H1 (cell line): Measurements from ENCODE around the gene SLC48A1. TPM values are rescaled to one million over a fixed set of nuclear protein-coding genes. Genes with fewer than 3 reads are reported as not detected.
A peak's percentile ranks its signal among the peaks of the same experiment; 100 is the strongest.

Experiments
- CTCF ChIA-PET: fragments of 300-600 bp; sonication (Branson Sonifier 250); formaldehyde crosslinking; loops from one replicate; lab custom pipeline; 2021; ENCODE audit not compliant: partially characterized antibody; lab: Charles Lee
- POLR2A ChIA-PET: fragments of 300-600 bp; sonication (Branson Sonifier 250); formaldehyde crosslinking; loops from one replicate; lab custom pipeline; 2021; ENCODE audit warnings: inconsistent platforms; ENCODE audit not compliant: partially characterized antibody; lab: Charles Lee
- DNase-seq, 2 experiments: peaks; one replicate each; pipeline versions ENCODE4 v3.0.0 to v3.0.0-alpha.2; 2010 to 2022; ENCODE audit warnings: low spot score in 2 of 2, low read depth in 1 of 2, mixed read lengths in 1 of 2
- FAIRE-seq: peaks from 2 replicates; lab custom pipeline; 2011; peaks lifted over from hg19 to GRCh38; lab: Jason Lieb, UNC
- H2AFZ ChIP-seq: 2 replicates; pipeline ENCODE4 v1.8.1; 2012; ENCODE audit warnings: low read length, inconsistent platforms
- H2AK5ac ChIP-seq: 2 replicates; pipeline ENCODE4 v1.6.1; 2013; ENCODE audit warnings: low read depth, low read length
- H2BK120ac ChIP-seq: replicated peaks from 2 replicates; pipeline ENCODE3; 2013; ENCODE audit warnings: low read depth, low read length, inconsistent platforms
- H2BK12ac ChIP-seq: 2 replicates; pipeline ENCODE4 v1.6.1; 2013; ENCODE audit warnings: low read depth, low read length
- H2BK15ac ChIP-seq: 2 replicates; pipeline ENCODE4 v1.6.1; 2013; ENCODE audit warnings: low read length
- H2BK20ac ChIP-seq: 2 replicates; pipeline ENCODE4 v1.6.1; 2013; ENCODE audit warnings: low read length
- H2BK5ac ChIP-seq: 2 replicates; pipeline ENCODE4 v1.6.1; 2013; ENCODE audit warnings: low read depth, low read length
- H3K14ac ChIP-seq: 2 replicates; pipeline ENCODE4 v1.6.1; 2013; ENCODE audit warnings: inconsistent platforms; ENCODE audit not compliant: insufficient read length
- H3K18ac ChIP-seq: 2 replicates; pipeline ENCODE4 v1.6.1; 2013; ENCODE audit warnings: low read length; ENCODE audit errors: extremely low read depth
- H3K23ac ChIP-seq: 2 replicates; pipeline ENCODE4 v1.6.1; 2013; ENCODE audit warnings: inconsistent platforms; ENCODE audit not compliant: insufficient read length
- H3K23me2 ChIP-seq: 2 replicates; pipeline ENCODE4 v1.6.1; 2013; ENCODE audit warnings: low read depth, low read length
- H3K27ac ChIP-seq: 2 replicates; pipeline ENCODE4 v1.6.1; 2011; ENCODE audit warnings: low read depth, low read length, inconsistent platforms
- H3K27me3 ChIP-seq, 4 experiments: replicated peaks in 1 of 4; 1 replicate in 1 of 4; 2 replicates in 3 of 4; pipeline versions ENCODE4 v1.6.1 to v1.8.1; 2011 to 2013; ENCODE audit warnings: low read length in 3 of 4, mild to moderate bottlenecking in 3 of 4, inconsistent platforms in 2 of 4, mixed read lengths in 2 of 4, moderate library complexity in 1 of 4; ENCODE audit not compliant: control insufficient read depth in 3 of 4, insufficient read depth in 3 of 4; ENCODE audit errors: extremely low read depth in 1 of 4
- H3K36me3 ChIP-seq, 4 experiments: 2 replicates each; pipeline versions ENCODE4 v1.6.1 to v1.8.1; 2011 to 2013; ENCODE audit warnings: mild to moderate bottlenecking in 4 of 4, low read length in 3 of 4, moderate library complexity in 2 of 4, control low read depth in 1 of 4, inconsistent platforms in 1 of 4; ENCODE audit not compliant: insufficient read depth in 4 of 4, control insufficient read depth in 2 of 4
- H3K4ac ChIP-seq: replicated peaks from 2 replicates; pipeline ENCODE3; 2013; ENCODE audit warnings: low read length, low read depth, mixed read lengths, inconsistent platforms; ENCODE audit not compliant: insufficient read length
- H3K4me1 ChIP-seq, 4 experiments: replicated peaks in 1 of 4; 1 replicate in 1 of 4; 2 replicates in 3 of 4; pipeline versions ENCODE4 v1.6.1 to v1.8.1; 2011 to 2013; ENCODE audit warnings: low read length in 3 of 4, inconsistent platforms in 2 of 4, mixed read lengths in 1 of 4; ENCODE audit not compliant: insufficient read depth in 4 of 4, control insufficient read depth in 3 of 4
- H3K4me2 ChIP-seq, 2 experiments: 2 replicates each; pipeline versions ENCODE4 v1.6.1 to v1.8.1; 2011 to 2013; ENCODE audit warnings: low read depth in 2 of 2, low read length in 2 of 2, control low read depth in 1 of 2, inconsistent platforms in 1 of 2, mild to moderate bottlenecking in 1 of 2; ENCODE audit not compliant: insufficient read depth in 1 of 2
- H3K4me3 ChIP-seq, 4 experiments: fragments of 200-600, 300-600 bp in 1 of 4; sonication (generic), shearing (Covaris generic), sonication (Bioruptor Twin) in 1 of 4; 2 replicates each; pipeline versions ENCODE4 v1.5.1 to v1.8.1; 2011 to 2016; ENCODE audit warnings: low read length in 4 of 4, low read depth in 3 of 4, control low read depth in 2 of 4, inconsistent platforms in 2 of 4, mild to moderate bottlenecking in 2 of 4, mixed read lengths in 1 of 4, moderate library complexity in 1 of 4; ENCODE audit not compliant: insufficient read depth in 2 of 4; ENCODE audit errors: extremely low read depth in 1 of 4
- H3K56ac ChIP-seq: replicated peaks from 2 replicates; pipeline ENCODE3; 2013; ENCODE audit warnings: low read depth, mild to moderate bottlenecking, mixed read lengths, low read length, inconsistent platforms; ENCODE audit not compliant: insufficient read length
- H3K79me1 ChIP-seq: 2 replicates; pipeline ENCODE4 v1.6.1; 2013; ENCODE audit warnings: low read depth, low read length, control low read depth
- H3K79me2 ChIP-seq, 2 experiments: 2 replicates each; pipeline versions ENCODE4 v1.6.1 to v1.8.1; 2012 to 2013; ENCODE audit warnings: low read length in 2 of 2, mild to moderate bottlenecking in 2 of 2, inconsistent platforms in 1 of 2; ENCODE audit not compliant: insufficient read depth in 2 of 2, control insufficient read depth in 1 of 2
- H3K9ac ChIP-seq, 4 experiments: replicated peaks in 1 of 4; 1 replicate in 1 of 4; 2 replicates in 3 of 4; pipeline versions ENCODE4 v1.6.1 to v1.8.1; 2011 to 2013; ENCODE audit warnings: low read depth in 3 of 4, low read length in 3 of 4, control low read depth in 2 of 4, mild to moderate bottlenecking in 2 of 4, moderate library complexity in 2 of 4, inconsistent platforms in 1 of 4; ENCODE audit errors: extremely low read depth in 1 of 4
- H3K9me3 ChIP-seq, 2 experiments: 2 replicates each; pipeline versions ENCODE4 v1.6.1 to v1.8.1; 2012 to 2013; ENCODE audit warnings: mild to moderate bottlenecking in 2 of 2, moderate library complexity in 2 of 2, control low read depth in 1 of 2, inconsistent platforms in 1 of 2, low read depth in 1 of 2, low read length in 1 of 2, mixed read lengths in 1 of 2; ENCODE audit not compliant: insufficient read depth in 2 of 2
- H4K20me1 ChIP-seq, 2 experiments: replicated peaks in 1 of 2; 2 replicates each; pipeline versions ENCODE3 to v1.8.1; 2011 to 2013; ENCODE audit warnings: inconsistent platforms in 2 of 2, low read length in 2 of 2, mild to moderate bottlenecking in 1 of 2; ENCODE audit not compliant: insufficient read depth in 2 of 2, control insufficient read depth in 1 of 2
- H4K5ac ChIP-seq: 2 replicates; pipeline ENCODE4 v1.6.1; 2013; ENCODE audit warnings: low read length, low read depth, mixed read lengths, inconsistent platforms; ENCODE audit not compliant: insufficient read length
- H4K8ac ChIP-seq: 2 replicates; pipeline ENCODE4 v1.8.0; 2013; ENCODE audit warnings: mild to moderate bottlenecking, moderate library complexity, low read length, inconsistent platforms; ENCODE audit not compliant: insufficient read depth; ENCODE audit errors: extremely low read depth
- H4K91ac ChIP-seq: replicated peaks from 2 replicates; pipeline ENCODE3; 2013; ENCODE audit warnings: low read length, mixed read lengths, inconsistent platforms; ENCODE audit not compliant: insufficient read length
- ATF2 ChIP-seq: IDR thresholded peaks from 2 replicates; pipeline ENCODE4 v1.6.1; 2012; ENCODE audit warnings: low read length, inconsistent platforms
- E2F6 ChIP-seq: IDR thresholded peaks from 2 replicates; pipeline ENCODE4 v1.6.1; 2012; ENCODE audit warnings: inconsistent platforms
- FOSL1 ChIP-seq: IDR thresholded peaks from 2 replicates; pipeline ENCODE4 v1.6.1; 2011; ENCODE audit warnings: mild to moderate bottlenecking, low read depth, low read length, moderate library complexity; ENCODE audit not compliant: insufficient read depth
- KDM4A ChIP-seq: IDR thresholded peaks from one replicate; pipeline ENCODE4 v1.7.1; 2012; ENCODE audit warnings: low read depth, mild to moderate bottlenecking, moderate library complexity, low read length, inconsistent platforms; ENCODE audit not compliant: severe bottlenecking
- RAD21 ChIP-seq, 2 experiments: IDR thresholded peaks in 1 of 2; conservative IDR thresholded peaks in 1 of 2; 2 replicates each; pipeline ENCODE4 v1.6.1; 2011; ENCODE audit warnings: low read depth in 2 of 2, low read length in 2 of 2, improper control_type of control experiment in 1 of 2, inconsistent platforms in 1 of 2, mild to moderate bottlenecking in 1 of 2, moderate library complexity in 1 of 2
- WGBS, 2 experiments: shearing (Covaris generic) in 1 of 2; methylation state at CpG; one replicate each; pipeline versions ENCODE4 v1.1.6 to v1.1.7; 2013 to 2015; ENCODE audit warnings: low lambda C conversion rate in 2 of 2, mixed read lengths in 2 of 2, inconsistent platforms in 1 of 2, low coverage in 1 of 2, missing lambda C conversion rate in 1 of 2; ENCODE audit not compliant: insufficient replicate concordance in 2 of 2, insufficient coverage in 1 of 2, insufficient read length in 1 of 2; ENCODE audit errors: extremely low coverage in 1 of 2, missing lambda C conversion rate in 1 of 2; 5-methylcytosine and 5-hydroxymethylcytosine counted together
- polyA plus RNA-seq, 7 experiments: library from polyadenylated mRNA; depleted of rRNA in 3 of 7; stranded (reverse) in 5 of 7; unstranded in 2 of 7; fragments of >200 nt in 5 of 7; fragments of 200-250 nt in 2 of 7; gene quantifications; 1 replicate in 5 of 7; 2 replicates in 1 of 7; 4 replicates in 1 of 7; pipeline versions ENCODE4 v1.2.1 to v1.2.3, GENCODE V29; 2011 to 2013; ENCODE audit warnings: missing spikeins in 2 of 7, mixed read lengths in 2 of 7
- total RNA-seq: library from RNA; stranded (reverse); fragmentation: NEBNext Ultra II Directional; extraction: Animal tissue kit (Norgen Biotek cat#: 25700); gene quantifications from 2 replicates; pipeline ENCODE4 v1.2.1, GENCODE V29; 2021

SLC48A1 gene
- total and polyA plus RNA-seq, 2 of the 8 experiments (the other 6 are each of a cell fraction or from before 2014, with no cell fraction given): 9.5 to 14.1 TPM

- H2AK5ac ChIP-seq: no peak overlapping the region
- H3K18ac ChIP-seq: no peak overlapping the region
- H2BK5ac ChIP-seq: no peak overlapping the region
- H3K27me3 ChIP-seq: peaks cover 0 to 17% (median 8%) of the 10 kb centered on the region in 4 experiments; a peak in 4 of 7 replicates
- H3K79me1 ChIP-seq: no peaks in the 10 kb centered on the region
- no peak overlapping the region for H2BK12ac ChIP-seq
- peaks cover 2% of the 10 kb centered on the region; the same call in 1 of the 2 replicates for H3K23me2 ChIP-seq
- no peak overlapping the region for H3K56ac ChIP-seq
- H4K8ac ChIP-seq: no peak overlapping the region
- peaks cover 0 to 3% of the 10 kb centered on the region in 2 experiments for H4K20me1 ChIP-seq
- peak overlapping the region; percentile 61 for H3K4me2 ChIP-seq
- H3K9ac ChIP-seq: no peak overlapping the region
- peaks cover 7 to 14% (median 11%) of the 10 kb centered on the region in 4 experiments for H3K4me1 ChIP-seq
- 35% methylated on average over 12 of the region's 17 CpGs; no CpG with 5 or more reads in 1 of the 2 experiments for WGBS, 2 experiments
- CTCF ChIA-PET: interaction anchor here (0.8 to 58.8 kb wide), 9 partner anchors 9 to 98 kb away, joined by 3 to 2442 read pairs (median 5); partner anchors contain the start of genes ENDOU, RAPGEF3 and RPAP3
- H3K27ac ChIP-seq: no peak overlapping the region
- no peak for FAIRE-seq
- no peaks in the 10 kb centered on the region for H3K9me3 ChIP-seq
- no peak overlapping the region for H3K4ac ChIP-seq
- no peak for DNase-seq
- no peak overlapping the region for H4K91ac ChIP-seq
- H3K36me3 ChIP-seq: no peaks in the 10 kb centered on the region
- no peak overlapping the region for H2AFZ ChIP-seq
- H2BK120ac ChIP-seq: no peak overlapping the region
- H2BK20ac ChIP-seq: no peak overlapping the region
- peak overlapping the region; percentile 21 to 91 (median 40); a peak in 6 of 8 replicates for H3K4me3 ChIP-seq
- POLR2A ChIA-PET: interaction anchor here (0.9 to 10.5 kb wide), 10 partner anchors 9 to 57 kb away, joined by 3 to 79 read pairs (median 7); partner anchors contain the start of gene RAPGEF3
- H3K79me2 ChIP-seq: no peaks in the 10 kb centered on the region
- no peak overlapping the region for H4K5ac ChIP-seq
- no peak overlapping the region for H3K14ac ChIP-seq
- no peak overlapping the region for H3K23ac ChIP-seq
- no peak overlapping the region for H2BK15ac ChIP-seq
- TF ChIP-seq RAD21 (IDR thresholded peaks at IDR 0.05 in 1 of 2, conservative IDR thresholded peaks at IDR 0.05 in 1 of 2; ENCODE audit: low read depth in 2 of 2, low read length in 2 of 2) (no peak), E2F6 (no peak), KDM4A (no peak), FOSL1 (no peak), ATF2 (no peak)
Observed at GRCh38 chr12:47772738-47773061, 338 bp upstream of the SLC48A1 start.
